HUDEP-2 (cell line): Measurements from ENCODE around the gene CCDC40.
A peak's percentile ranks its signal among the peaks of the same experiment; 100 is the strongest.
"Not testable (repeated sequence)": the region's sequence is repeated elsewhere in the genome, so short reads cannot be mapped to it uniquely, and the experiment has no call there.

Experiments
- DNase-seq, 76 experiments: peaks; one replicate each; lab custom pipeline; 2025; ENCODE audit not compliant: unreplicated experiment in 76 of 76; lab: John Stamatoyannopoulos, UW

CCDC40 gene

DNA sequence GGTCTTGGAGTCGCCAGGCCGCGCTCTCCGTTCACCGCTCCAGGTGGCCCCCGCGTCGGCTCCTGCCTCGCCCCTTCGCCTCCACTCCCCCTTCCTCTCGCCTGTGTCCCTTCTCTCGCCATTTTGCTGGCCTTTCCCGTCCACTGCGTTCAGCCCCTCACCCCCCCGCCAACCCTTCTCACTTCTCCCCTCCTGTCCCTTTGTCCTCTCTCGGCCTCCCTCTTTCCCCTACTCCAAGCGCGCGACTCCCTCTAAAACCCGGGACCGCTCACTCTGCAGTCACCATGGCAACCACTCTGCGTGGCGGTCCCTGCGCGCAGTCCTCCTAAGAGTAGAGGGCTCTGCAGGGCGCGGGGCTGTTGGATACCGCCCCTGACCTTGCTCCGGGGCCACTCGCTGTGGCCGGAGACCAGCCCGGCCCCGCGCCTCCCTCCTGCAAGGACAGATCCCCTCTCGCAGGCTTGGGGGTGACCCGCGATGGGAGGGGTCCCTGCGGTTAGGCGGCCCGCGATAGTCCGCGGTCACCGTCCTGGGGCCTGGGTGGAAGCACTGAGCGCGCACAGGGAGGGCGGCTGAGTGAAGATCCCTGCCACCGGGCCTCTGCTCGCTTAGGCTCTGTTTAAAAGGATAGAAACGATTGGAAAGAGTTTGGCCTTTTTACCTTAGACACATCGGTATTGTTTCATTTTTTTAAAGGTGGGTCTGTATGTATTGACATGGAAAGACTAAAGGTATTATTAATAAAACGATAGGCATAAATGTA is 454 bp downstream of the CCDC40 start:
- peak in 7 of 76 experiments; percentile 3 to 48 (median 28) for DNase-seq

GRCh38 chr17:80043963-80044362 is 7.5 kb downstream of the CCDC40 start:
- DNase-seq: no peak

DNA sequence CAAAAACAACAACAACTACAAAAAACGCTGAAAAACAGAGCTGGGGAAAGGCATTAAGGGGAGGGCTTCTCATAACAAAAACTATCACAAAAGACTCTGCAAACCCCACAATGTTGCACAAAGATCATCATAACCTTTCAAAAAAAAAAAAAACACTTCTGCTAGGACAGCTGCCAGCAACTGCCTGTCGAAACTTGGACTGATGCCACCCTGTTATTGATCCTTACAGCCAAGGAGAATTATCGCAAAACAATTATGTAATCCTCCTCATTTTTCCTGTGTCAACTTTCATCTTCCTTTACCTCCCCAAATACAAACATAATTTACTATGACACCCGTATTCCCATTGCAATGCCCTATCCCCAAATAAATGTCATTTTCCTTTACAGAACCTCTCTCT is 9.3 kb downstream of the CCDC40 start:
- no peak for DNase-seq

- DNase-seq: not testable (repeated sequence)
These were observed 10.3 kb downstream of the CCDC40 start for GRCh38 chr17:80046709-80047108.

DNA sequence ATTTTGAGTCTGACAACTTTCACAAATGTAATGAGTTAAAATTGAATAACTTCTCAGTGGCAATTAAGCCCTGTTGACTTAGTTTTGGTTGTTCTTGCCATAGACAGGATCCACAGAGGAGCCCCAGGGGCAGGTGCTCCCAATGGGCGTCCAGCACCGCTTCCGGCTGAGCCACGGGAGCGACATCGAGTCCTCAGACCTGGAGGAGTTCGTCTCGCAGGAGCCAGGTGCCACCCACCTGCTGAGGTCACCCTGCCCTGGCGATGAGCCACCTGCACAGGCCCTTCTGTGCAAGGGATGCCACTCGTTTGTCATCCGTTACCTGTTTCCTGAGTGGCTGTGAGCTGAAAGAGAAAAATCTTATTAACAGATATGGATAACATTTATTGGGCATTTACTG is 10.7 kb downstream of the CCDC40 start:
- DNase-seq: no peak

GRCh38 chr17:80049986-80050385 is 13.5 kb downstream of the CCDC40 start:
- DNase-seq: no peak

DNA sequence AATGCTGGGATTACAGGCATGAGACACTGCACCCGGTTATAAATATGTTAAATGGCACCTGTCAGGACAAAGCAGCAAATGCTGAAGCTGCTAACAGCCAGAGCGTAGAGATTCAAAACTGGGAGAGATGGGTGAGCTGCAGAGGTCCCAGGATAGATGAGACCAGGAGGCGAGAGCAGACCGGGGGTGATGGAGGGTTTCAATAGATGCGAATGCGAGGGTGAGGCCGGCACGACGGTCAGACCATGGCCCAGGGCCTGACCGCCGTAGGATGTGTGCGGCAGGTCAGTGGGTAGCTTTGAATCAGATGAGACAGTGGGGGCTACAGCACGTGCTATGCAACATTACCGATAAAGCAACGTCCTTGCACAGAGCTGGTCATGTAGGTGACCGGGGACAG is 14.3 kb downstream of the CCDC40 start:
- DNase-seq: no peak

GRCh38 chr17:80051681-80052080 is 15.2 kb downstream of the CCDC40 start:
- no peak for DNase-seq

- no peak for DNase-seq
These were observed 16.7 kb downstream of the CCDC40 start for GRCh38 chr17:80053102-80053501.

- DNase-seq: no peak
These were observed 19.2 kb downstream of the CCDC40 start for GRCh38 chr17:80055597-80055996.

- no peak for DNase-seq
These were observed 22.0 kb downstream of the CCDC40 start for GRCh38 chr17:80058311-80058955.

DNA sequence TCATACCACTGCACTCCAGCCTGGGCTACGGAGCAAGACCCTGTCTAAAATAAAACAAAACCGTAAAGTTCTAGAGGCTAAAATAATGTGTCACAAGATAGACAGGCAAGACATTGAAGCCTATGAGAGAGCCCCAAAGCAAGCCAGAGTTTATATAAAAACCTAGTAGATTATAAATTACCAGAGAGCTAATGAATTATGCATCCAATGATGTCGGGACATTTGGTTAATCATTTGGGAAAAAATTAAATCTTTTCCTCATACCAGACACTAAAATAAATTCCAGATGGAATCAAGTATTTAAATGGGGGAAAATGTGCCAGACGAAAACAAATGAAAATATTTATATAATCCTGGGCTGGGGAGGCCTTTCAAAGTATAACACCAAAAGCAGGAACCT is 24.2 kb downstream of the CCDC40 start:
- DNase-seq: no peak

DNA sequence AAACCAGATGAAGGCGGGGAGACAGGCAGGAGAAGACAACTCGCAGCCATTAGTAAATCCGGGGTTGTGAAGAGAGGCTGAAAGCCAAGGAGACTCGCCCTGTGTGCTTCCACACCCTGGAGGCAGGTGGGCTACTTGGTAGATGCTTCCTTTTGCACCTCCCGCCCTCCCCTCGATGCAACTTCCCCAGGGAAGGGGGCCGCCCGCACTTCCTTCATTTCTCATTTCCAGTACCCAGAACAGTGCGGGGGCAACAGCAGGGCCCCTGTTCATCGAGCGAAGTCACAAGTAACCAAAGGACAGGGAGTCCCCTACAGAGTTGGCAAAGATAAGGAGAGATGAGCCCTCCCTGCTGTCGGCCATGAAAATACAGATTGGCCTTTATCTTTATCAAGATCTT is 25.0 kb downstream of the CCDC40 start:
- no peak for DNase-seq

GRCh38 chr17:80063830-80064585 is 27.6 kb downstream of the CCDC40 start:
- no peak for DNase-seq

GRCh38 chr17:80064696-80065095 is 28.3 kb downstream of the CCDC40 start:
- no peak for DNase-seq

- DNase-seq: no peak
These were observed 29.2 kb downstream of the CCDC40 start for GRCh38 chr17:80065478-80066170.

GRCh38 chr17:80067393-80067986 is 31.0 kb downstream of the CCDC40 start:
- DNase-seq: no peak

DNA sequence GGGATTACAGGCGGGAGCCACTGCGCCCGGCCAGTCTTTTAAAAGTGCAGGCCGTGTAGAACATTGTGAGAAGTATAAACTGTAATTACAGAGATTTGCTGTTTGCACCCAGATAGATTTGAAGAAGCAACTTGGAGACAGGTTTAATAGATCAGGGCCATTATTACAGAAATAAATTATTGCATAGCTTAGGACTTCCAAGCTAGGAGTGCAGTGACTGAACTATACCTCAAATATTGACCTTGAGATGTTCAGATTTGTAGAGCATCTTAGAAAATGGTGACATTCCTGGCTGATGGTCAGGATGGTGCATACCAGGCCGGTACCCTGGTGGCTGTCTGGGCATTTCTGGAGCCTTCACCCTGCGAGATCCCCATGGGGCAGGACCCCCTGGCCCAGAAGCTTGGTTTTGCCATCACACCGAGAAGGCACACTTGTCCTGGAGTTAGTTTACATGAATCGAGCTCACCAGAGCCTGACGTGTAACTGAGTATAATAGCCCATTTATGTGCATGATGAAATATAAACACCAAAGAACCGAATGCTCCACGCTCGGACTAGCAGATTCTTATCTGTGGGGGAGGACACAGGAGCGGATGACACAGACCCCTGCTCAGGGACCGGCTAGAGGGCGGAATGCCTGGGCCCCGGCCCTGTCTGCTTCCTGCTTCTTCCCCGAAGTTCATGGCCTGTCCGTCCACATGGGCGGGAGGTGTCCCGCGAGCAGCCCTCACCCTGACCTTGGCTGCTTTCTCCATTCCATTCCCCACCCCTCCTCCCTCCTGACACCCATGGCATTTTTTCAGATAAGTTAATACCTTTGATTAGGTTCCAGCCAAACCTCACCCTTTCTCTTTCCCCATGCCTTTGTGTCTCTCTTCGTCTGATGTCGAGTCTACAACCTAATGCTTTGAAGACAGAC is 32.1 kb downstream of the CCDC40 start:
- DNase-seq: no peak

DNA sequence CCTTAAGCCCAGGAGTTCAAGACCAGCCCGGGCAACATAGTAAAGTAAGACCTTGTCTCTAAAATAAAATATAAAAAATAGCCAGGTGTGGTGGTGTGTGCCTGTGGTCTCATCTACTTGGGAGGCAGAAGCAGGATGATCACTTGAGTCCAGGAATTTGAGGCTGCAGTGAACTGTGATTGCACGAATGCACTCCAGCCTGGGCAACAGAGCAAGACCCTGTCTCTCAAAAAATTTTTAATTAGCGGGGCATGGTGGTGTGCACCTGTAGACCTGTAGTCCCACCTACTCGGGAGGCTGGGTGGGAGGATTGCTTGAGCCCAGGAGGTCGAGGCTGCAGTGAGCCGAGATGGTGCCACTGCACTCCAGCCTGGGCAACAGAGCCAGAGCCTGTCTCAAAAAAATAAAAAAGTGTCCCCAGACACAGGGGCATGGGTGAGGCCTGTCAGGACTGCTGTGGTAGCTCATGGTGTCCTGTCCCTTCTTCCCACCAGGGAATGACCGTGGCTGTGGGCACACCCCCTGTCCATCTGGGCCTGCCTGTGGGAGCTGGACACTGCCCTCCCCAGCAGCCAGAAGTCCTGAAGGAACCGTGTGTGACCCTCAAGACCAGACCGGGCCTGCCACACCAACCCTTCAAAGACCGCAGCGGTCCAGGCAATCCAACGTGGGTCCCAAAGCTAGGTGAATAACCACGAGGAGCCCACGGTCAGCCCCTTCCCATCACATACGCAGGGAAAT is 34.1 kb downstream of the CCDC40 start:
- no peak for DNase-seq
